DMS79 (cell line): ENCODE measurements around the gene CDH18.

Experiments
- DNase-seq: peaks from one replicate; lab custom pipeline; 2025; lab: John Stamatoyannopoulos, UW

Gene CDH18

DNA sequence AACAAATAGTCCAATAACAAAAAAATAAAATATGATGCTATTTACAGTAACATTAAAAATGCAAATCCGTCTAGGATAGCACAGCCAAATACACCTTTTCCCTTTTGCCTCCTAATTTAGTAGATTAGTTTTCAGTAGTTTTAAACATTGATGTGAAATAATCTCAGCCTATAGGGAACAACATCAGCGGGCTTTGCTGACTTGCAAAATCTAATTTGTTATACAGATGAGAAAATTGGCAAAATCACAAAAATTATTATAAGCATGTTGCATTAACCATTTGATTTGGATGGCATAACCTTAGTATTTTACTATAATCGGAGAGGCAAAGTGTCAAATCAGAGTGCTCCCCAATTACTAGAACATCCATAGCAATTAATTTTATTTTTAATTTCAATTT is 563.5 kb downstream of the CDH18 start:
- DNase-seq: no peak
